ENCODE data around the gene DYNC2H1.

- TF ChIP-seq CTCF (conservative IDR thresholded peaks at IDR 0.05; ENCODE audit: low read depth, low read length) (no peak), EZH2 (IDR thresholded peaks at IDR 0.05; ENCODE audit: borderline replicate concordance, low read depth, low read length, poor library complexity, severe bottlenecking) (no peak)
These were observed 240.4 kb downstream of the DYNC2H1 start for GRCh38 chr11:103349595-103349994.

Measured in A673 (cell line).